Measurements from ENCODE around the gene STOML1. TPM values are rescaled to one million over a fixed set of nuclear protein-coding genes. Genes with fewer than 3 reads are reported as not detected.
A peak's percentile ranks its signal among the peaks of the same experiment; 100 is the strongest.

Gene STOML1
- total and polyA plus RNA-seq, 3 donors from 2014 or later, result 18.2 to 25.6 (median 20.1) TPM

DNA sequence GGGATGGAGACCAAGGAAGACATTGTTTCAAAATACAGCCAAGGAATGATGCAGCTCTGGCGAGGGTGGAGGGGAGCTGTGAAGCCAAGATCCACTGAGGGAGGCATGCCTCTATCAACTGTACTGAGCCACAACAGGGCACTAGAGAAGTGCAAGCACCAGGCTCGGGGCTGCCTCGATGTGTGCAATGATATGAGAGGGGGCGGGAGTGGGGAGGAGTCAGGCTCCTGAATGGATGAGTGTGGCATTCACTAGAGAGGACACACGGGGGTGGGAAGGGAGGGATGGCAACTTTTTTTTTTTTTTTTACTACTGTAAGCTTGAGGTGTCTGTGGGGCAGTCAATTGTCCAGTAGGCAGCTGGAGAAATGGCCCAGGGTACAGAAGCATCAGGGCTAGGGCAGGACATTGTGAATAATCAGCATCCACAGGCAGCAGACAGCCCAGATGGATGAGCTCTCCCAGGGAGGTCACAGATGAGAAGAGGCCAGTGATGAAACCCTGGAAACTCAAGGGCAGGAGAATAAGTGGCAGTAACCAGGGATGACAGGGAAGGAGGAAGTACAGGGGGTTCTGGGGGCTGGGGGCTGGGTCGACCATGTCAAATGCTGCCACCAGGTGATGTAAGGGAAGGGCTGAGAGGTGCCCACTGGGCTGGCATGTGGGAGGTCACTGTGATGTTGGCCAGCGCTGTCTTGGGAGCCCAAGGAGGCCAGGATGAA, 5.9 kb downstream of the STOML1 start:
- DNase-seq, result no peak
- intact Hi-C loops (cut with DNase I; ENCODE audit: low total_unique reads), result loop anchor here (10.0 kb wide), 2 partner anchors 49 to 149 kb away; partner anchors contain the start of gene ISLR2
- Histone ChIP-seq H3K9me3 (no peaks in the 10 kb centered on the region), H3K4me3 (no peak overlapping the region), H3K27me3 (no peaks in the 10 kb centered on the region), H3K4me1 (peaks cover 58% of the 10 kb centered on the region), H3K36me3 (ENCODE audit: low read depth, missing control alignments) (no peaks in the 10 kb centered on the region), H3K27ac (no peak overlapping the region)
- WGBS, 2 donors, result 59 to 62% methylated on average over 7 of the region's 7 CpGs
- TF ChIP-seq, protein P1, sequence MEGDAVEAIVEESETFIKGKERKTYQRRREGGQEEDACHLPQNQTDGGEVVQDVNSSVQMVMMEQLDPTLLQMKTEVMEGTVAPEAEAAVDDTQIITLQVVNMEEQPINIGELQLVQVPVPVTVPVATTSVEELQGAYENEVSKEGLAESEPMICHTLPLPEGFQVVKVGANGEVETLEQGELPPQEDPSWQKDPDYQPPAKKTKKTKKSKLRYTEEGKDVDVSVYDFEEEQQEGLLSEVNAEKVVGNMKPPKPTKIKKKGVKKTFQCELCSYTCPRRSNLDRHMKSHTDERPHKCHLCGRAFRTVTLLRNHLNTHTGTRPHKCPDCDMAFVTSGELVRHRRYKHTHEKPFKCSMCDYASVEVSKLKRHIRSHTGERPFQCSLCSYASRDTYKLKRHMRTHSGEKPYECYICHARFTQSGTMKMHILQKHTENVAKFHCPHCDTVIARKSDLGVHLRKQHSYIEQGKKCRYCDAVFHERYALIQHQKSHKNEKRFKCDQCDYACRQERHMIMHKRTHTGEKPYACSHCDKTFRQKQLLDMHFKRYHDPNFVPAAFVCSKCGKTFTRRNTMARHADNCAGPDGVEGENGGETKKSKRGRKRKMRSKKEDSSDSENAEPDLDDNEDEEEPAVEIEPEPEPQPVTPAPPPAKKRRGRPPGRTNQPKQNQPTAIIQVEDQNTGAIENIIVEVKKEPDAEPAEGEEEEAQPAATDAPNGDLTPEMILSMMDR (IDR thresholded peaks at IDR 0.05), result no peak
- TF ChIP-seq POLR2A (IDR thresholded peaks at IDR 0.05), result no peak

DNA sequence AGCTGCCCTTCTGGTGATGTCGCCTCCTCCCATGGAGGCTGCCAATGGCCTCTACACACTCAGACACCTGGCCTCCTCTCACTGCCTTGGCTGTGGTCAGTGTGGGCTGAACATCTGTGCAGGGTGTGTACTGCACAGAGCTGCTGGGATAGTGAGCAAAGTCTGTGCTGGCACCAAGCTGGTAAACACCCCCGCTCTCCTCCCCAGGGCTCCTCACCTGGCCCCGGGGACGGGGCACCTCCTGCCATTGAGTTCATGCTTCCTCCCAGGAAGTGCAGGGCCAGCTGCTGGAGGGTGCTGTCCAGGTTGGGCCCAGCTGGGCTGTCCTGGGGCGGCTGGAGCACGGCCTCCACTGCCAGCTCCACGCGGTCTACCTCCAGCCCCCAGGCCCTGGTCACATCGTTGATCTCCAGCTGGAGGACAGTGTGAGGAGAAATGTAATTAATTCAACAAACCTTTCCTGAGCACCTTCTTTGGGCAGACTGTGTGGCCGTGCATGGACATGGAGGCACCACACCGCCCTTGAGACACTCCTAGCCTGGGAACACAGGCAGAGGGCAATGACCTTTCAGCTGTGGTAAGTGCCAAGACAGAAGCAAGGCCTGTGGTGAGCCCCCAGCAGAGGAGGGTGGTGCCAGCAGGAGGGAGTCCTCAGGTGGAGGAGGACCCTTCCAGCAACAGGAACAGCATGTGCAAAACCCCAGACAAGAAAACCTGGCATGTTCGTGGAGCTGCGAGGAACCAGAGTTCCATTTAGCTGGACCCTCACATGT, 6.8 kb downstream of the STOML1 start:
- Histone ChIP-seq H3K4me1 (peaks cover 56% of the 10 kb centered on the region), H3K27ac (no peak overlapping the region), H3K4me3 (no peak overlapping the region), H3K9me3 (no peaks in the 10 kb centered on the region), H3K27me3 (no peaks in the 10 kb centered on the region), H3K36me3 (ENCODE audit: low read depth, missing control alignments) (no peaks in the 10 kb centered on the region)
- no peak for TF ChIP-seq POLR2A (IDR thresholded peaks at IDR 0.05)
- intact Hi-C loops (cut with DNase I; ENCODE audit: low total_unique reads), result loop anchor here (10.0 kb wide), 2 partner anchors 50 to 150 kb away; partner anchors contain the start of gene ISLR2
- WGBS, 2 donors, result 76 to 95% methylated on average over 5 to 12 of the region's 13 CpGs
- DNase-seq, result no peak

DNA sequence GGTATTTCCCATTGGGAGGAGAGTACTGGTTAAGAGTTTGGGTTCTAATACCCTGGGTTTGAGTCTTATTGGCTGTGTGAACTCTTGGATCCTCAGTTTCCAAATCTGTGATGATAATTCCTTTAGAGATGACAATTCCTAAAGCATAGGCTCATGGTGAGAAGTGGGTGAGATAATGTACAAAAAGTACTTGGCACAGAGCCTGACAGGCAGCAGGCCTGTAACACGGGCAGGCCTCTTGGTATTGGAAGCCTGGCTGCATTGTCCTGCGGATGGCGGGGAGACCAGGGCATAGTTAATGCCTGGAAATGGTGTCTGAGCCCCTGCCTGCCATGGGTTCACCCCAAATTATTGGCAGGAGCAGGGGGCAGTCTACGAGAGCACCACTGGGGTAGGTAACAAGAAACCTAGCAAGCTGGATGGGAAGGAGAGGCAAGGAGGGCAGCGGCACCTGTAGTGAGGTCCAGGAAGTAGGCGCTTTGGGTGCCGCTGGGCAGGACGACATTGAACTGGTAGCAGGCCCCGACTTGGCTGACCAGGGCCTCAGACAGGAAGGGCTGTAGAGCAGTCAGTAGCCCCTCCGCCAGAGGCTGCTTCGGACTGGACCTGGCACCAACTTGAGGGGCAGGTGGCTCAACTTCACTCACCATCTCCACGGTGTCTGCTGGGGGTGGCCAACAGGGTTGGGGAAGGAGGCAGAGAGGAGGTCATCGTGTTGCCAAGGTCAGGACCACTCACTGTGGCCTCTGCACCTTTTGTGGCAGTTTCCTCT, 7.7 kb downstream of the STOML1 start:
- Histone ChIP-seq H3K36me3 (ENCODE audit: low read depth, missing control alignments) (no peaks in the 10 kb centered on the region), H3K4me1 (peaks cover 50% of the 10 kb centered on the region), H3K27ac (peak overlapping the region in 1 of 2 donors; percentile 86), H3K4me3 (no peak overlapping the region), H3K9me3 (no peaks in the 10 kb centered on the region), H3K27me3 (no peaks in the 10 kb centered on the region)
- TF ChIP-seq POLR2A (IDR thresholded peaks at IDR 0.05), result no peak
- TF ChIP-seq, protein P1 (IDR thresholded peaks at IDR 0.05), result no peak
- WGBS, 2 donors, result 81 to 85% methylated on average over 13 of the region's 13 CpGs
- intact Hi-C loops (cut with DNase I; ENCODE audit: low total_unique reads), result loop anchor here (10.0 kb wide), 2 partner anchors 50 to 150 kb away; partner anchors contain the start of gene ISLR2
- no peak for DNase-seq

GRCh38 chr15:73983773-73984172, 8.3 kb downstream of the STOML1 start:
- intact Hi-C loops (cut with DNase I; ENCODE audit: low total_unique reads), result loop anchor here (10.0 kb wide), 2 partner anchors 51 to 151 kb away; partner anchors contain the start of gene ISLR2
- WGBS, 2 donors, result 85 to 91% methylated on average over 7 to 9 of the region's 9 CpGs
- peak overlapping the region in 1 of 2 donors; percentile 86 for H3K27ac ChIP-seq
- no peaks in the 10 kb centered on the region for H3K36me3 ChIP-seq (ENCODE audit: low read depth, missing control alignments)
- H3K4me1 ChIP-seq, result peaks cover 46% of the 10 kb centered on the region
- DNase-seq, result no peak
- H3K4me3 ChIP-seq, result no peak overlapping the region
- no peaks in the 10 kb centered on the region for H3K9me3 ChIP-seq
- TF ChIP-seq POLR2A (IDR thresholded peaks at IDR 0.05), result no peak
- TF ChIP-seq, protein P1 (IDR thresholded peaks at IDR 0.05), result no peak
- H3K27me3 ChIP-seq, result no peaks in the 10 kb centered on the region
